Measurements from ENCODE around the gene GAD1.

Gene GAD1

GRCh38 chr2:170816504-170817092 lies at the start of gene GAD1:
TSS of gene GAD1 (plus strand) at chr2:170816887. CDS start at chr2:170818592, 1,705 bp downstream.
- DNase-seq (ENCODE audit: low read depth), result no peak

GRCh38 chr2:170770008-170770605 lies 46.6 kb upstream of the GAD1 start, which contains the start of gene ERICH2:
TSS of gene ERICH2 (plus strand) at chr2:170770378. CDS start at chr2:170770682, 304 bp downstream.
- DNase-seq (ENCODE audit: low read depth), result no peak

DNA sequence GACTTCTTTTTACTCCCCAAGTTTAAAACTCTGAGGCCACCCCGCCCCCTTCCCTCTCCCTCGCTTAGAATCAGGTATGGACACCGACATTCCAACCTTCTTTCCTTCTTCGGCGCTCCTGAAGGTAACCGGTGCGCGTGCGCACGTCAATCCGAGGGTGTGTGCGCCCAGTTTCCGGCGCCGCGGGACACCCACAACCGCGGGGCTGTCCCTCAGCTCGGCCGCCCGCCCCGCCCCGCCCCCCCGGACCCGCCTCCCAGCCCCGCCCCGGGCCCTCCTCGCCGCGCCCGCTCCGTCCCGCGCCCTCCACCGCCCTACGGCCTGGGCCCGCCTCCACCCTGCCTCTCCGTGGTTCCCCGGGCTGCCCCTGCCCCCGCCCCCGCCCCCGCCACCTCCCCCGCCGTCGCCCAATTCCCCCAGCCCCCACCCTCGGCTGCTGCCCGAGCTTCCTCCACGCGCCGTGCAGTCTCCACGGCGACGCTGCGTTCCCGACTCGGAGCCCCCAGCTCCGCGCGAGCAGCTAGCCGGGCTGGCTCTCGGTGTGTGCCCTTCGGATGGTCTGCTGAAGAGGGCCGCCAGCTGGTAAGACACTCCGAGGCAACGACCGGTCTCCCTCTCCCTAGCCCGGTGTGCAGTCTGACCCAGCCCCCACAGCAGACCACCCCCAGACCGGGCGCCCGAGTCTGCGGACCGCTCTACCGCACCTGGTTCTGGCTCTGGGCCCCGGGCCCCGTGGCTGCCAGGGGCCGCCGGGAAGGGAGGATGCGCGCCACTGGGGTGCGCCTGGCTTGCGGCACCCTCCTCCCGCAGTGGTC lies 45.9 kb upstream of the GAD1 start:
- DNase-seq (ENCODE audit: low read depth), result peak; percentile 44

DNA sequence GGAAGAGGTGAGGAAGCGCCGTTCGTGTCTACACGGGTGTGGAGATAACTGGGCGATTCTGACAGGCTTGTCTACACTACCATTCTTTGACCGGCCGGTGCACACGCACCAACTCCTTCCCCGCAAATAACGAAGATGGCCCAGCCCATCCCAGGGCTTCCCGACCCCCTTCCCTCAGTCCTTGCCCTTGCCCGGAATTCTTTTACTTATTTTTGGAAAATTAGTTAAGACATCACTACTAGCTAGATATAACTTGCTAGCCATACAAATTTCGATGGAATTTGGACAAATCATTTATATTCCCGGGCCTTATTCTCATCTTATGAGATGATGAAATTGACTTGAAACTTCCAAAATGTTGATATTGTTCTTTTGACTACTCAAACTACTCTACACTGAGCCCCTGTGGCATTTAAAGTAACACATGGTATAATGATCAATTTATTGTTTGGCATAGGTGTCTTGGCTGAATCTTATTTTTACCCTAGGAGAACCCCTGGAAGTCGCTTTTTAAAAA lies 45.2 kb upstream of the GAD1 start:
- DNase-seq (ENCODE audit: low read depth), result no peak

- no peak for DNase-seq (ENCODE audit: low read depth)
Observed at GRCh38 chr2:170772295-170772694, 44.4 kb upstream of the GAD1 start.

DNA sequence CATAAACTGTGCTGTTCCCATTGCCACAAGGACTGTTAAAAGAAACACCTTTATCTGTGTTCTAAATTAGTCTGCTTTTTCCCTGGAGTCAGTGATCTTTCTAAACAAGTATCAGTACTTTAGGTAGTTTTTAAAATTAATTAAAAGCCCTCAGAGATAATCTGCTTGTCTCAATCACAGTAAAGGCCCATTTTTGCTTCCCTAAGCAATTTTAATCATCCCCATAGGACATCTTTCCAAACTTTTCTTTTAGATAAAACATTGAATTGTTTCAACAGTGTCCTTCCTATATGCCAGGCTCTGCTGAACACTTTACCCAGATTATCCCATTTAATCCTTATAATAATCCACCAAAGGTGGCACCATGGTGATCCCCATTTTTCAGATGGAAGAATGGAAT lies 42.6 kb upstream of the GAD1 start:
- DNase-seq (ENCODE audit: low read depth), result no peak

GRCh38 chr2:170778900-170779299 lies 37.8 kb upstream of the GAD1 start:
- no peak for DNase-seq (ENCODE audit: low read depth)

DNA sequence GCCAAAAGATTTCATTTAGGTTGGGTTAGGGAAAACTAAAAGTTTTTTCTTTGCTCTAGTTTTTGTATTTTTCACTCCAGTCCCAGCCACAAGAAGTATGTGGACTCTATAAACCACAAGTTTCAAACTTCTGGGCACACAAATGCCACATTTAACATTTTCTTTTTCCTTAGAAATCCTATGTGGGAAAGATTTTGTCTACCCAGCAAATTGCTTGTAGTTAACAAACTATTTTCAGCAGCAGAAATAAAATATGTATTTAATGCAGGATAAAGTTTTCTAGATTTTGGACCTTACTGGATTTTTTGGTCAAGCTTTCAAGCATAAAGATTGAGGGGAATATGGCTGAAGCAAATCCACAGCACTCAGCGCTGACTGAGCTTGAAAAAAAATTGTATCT lies 37.4 kb upstream of the GAD1 start:
- DNase-seq (ENCODE audit: low read depth), result no peak

- no peak for DNase-seq (ENCODE audit: low read depth)
Observed at GRCh38 chr2:170782673-170783072, 34.0 kb upstream of the GAD1 start.

DNA sequence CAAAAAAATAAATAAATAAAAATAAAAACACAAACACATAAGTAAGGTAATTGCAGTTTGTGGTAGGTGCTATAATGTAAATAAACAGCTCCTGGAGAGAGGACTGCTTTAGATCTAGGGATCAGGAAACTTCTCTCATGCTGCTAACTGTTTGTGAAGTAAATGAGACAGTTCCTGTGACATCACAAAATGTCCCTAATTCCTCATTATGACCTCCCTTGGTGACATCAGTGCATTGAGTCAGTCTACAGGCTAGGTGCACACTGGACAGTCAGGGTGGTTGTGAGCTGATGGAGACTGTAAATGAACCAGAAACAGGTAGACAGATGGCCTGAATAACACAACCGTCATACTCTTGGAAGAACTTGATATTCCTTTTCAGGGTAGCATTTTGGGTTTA lies 33.1 kb upstream of the GAD1 start:
- DNase-seq (ENCODE audit: low read depth), result no peak

DNA sequence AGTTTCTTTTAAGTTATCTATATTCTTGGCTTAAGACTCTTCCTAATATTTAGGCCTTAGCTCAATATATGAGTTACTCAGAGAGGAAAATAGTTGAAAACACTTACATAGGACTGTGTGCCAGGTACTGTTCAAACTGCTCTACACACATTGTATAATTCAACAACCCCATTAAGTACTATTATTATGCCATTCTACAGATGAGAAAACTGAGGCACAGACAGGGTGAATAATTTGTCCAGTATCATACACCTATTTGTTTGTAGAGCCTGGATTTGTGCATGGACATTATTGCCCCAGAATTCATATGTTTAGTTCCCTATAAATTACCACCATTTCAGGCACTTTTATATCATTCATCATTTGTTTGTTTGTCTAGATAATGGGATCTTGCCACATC lies 17.7 kb upstream of the GAD1 start:
- no peak for DNase-seq (ENCODE audit: low read depth)

DNA sequence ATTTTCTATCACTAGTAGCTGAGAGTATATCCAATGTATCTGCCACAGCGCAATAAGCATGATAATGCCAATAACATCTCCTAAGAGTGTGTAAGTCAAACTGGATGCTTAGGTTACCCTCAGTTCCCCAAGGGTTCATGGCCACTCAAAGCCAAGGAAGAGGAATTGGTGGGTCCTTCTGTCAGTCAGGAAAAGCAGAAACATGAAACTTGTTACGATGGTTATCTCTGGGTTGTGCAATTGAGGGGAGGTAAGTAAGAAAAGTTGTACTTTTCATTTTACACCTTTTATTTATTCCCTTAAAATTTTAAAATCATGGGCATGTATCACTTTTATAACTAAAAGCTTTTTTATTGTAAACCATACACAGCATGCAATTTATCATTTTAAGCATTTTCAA lies 10.1 kb upstream of the GAD1 start:
- no peak for DNase-seq (ENCODE audit: low read depth)

DNA sequence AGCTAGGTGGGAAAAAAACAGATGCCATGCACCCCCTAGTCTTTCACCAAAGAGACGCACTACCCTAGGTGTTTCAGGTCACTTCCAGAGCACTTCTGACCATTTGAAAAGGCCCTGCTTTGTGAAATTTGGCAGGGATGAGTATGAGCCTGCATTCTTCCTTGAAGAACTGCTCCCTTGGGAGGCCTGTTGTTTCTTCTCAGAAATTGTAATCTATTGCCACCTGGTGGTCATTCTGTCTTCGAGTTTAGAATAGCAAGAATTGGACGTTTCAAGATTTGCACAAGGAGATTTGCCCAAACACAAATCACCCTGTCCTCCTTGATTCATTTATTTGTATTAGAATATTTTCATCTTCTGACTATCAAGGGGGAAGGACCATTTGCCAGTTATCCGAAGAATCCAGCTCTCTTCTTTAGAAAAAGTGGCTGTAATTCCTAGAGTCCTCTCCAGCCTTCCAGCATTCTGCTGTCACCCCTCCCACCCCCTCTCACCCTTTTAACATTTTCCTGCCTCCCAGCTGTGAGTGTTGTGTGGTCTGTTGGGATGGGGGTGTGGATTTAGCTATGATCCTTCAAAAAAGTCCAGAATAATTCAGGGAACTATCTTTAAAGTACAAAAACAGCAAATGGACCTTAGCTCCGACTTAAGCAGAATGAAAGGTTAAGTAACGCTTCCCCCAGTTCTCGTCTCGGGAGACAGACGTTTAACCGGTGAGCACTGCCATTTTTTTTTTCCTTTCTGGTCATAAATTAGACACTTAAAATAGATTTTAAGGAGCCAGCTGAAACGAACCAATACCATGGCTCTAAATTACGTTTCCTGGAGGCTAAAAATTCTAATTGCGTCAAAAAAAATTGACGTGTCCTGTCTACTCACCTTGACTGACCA lies 3.7 kb upstream of the GAD1 start:
- DNase-seq (ENCODE audit: low read depth), result no peak

DNA sequence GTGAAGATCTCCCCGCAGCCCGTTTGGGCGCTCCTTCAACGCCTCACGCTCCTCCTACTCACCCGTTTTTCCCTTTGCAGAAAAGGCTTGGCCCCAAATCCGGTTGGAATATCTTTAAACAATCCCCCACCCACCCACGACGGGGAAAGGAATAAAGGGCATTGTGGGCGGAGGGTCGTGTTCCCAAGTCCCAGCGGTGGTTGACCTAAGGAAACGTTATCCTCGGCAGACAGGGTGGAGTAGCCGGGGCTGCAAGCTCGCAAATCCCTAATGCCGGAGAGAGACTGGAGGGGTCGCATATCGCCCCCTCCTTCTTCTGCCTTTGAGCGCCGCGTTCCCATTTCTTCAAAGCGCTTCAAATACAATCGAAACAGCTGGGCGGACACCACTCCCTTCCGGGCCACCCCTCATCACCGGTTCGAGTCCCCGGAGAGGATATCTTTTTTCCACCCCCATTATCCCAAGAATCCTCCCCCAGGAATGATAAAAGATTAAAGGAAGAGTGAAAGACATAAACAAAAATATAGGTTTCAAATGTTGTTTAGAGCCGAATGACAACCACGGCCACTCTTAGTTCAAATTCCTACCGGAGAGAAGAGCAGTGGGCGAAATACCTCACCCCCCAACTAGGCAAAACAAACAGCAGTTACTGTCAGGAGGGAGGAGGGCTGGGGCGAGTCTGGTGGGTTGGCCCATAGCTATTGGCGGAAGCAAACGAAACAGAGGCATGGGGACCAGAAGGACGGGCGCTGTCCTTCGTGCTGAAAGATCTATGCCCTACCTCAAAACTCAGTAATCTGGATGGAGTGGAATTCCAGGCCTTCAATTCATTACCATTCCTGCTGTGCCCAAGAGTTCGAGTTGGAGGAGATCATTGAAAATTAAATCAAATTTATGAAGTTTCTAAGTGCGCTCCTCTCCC lies 2.8 kb upstream of the GAD1 start:
- DNase-seq (ENCODE audit: low read depth), result no peak

DNA sequence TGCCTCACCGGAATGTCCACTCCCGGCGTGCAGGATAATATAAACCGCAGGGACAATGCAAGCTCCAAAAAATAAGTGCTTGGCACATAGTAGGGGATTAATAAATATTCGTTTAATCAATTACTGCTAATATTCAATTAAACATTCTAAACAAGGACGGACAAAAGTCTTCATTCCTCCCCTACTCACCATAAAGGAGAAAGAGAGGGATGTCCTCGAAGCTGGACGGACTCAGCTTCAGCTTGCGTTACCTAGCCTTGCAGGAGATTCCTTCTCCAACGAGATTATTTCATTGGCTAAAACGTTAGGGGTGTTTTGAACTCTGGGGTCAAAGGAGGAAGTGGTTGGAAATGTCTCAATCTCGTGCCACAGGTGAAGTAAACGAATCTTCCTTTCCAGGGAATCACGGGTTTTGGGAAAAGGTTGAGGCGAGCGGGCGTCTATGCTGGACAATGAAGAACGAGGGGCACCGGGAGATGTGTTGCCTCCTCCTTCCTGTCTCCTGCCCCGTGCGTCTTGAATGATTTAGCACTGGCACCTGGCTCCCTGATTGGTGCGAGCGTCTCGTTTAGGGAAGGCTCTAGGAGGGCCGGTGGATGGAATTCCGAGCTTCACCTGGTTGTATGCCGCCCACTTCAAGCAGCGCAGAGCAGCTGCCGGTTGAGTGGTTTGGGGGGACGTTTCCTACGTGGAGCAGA lies 2.0 kb upstream of the GAD1 start:
- no peak for DNase-seq (ENCODE audit: low read depth)

DNA sequence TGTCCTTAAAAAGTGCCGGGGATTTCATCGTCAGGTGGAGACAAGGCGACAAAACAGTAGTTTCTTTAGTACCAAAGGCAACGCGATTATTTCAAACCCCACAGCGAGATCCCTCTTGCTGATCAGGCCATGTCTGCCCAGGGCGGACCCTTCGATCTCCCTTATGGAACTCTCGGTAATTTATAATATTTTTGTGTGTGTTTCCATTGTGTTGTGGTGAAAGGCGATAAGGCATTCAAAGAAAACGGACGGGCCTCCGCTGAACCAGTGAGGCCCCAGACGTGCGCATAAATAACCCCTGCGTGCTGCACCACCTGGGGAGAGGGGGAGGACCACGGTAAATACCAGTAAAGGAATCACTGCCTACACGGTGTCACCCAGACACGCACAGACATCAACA lies 1.4 kb upstream of the GAD1 start:
- no peak for DNase-seq (ENCODE audit: low read depth)

GRCh38 chr2:170815746-170816503 lies 762 bp upstream of the GAD1 start:
- peak; percentile 29 for DNase-seq (ENCODE audit: low read depth)

DNA sequence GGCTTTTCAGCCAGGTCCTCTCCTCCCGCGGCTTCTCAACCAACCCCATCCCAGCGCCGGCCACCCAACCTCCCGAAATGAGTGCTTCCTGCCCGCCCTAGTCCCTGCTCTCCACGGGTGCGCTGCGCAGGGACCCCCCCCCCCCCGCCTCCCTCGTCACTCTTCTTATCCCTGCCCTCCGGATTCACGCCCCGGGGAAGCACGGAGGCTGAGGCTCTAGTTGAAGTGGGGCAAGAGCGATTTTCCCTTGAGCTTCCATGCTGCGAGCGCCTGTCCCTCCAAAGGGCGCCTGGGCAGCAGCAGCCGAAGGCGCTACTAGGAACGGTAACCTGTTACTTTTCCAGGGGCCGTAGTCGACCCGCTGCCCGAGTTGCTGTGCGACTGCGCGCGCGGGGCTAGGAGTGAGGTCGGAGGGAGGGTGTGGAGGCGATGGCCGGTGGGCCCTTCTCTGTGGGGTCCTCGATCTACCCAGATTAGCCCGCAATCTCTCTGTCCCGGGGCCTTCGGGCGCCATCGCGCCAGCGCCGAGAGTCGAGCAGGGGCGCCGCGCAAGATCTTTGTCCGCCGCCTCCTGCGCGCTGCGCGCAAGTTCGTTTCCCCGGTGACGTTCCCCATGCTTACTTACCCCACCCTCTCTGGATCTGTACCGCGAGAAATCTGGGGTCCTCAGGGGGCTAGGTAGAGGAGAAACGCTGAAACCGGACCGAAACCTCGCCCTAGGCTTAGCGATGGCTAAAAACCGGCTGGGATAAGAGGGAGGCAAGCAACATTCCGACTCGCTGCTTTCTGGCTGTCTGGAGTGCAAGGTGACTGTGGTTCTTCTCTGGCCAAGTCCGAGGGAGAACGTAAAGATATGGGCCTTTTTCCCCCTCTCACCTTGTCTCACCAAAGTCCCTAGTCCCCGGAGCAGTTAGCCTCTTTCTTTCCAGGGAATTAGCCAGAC lies 677 bp downstream of the GAD1 start:
- DNase-seq (ENCODE audit: low read depth), result no peak
